Liver (tissue), 9 donors: ENCODE results near the gene RNF6. TPM values are rescaled to one million over a fixed set of nuclear protein-coding genes. Genes with fewer than 3 reads are reported as not detected.

Experiments used
- DNase-seq: peaks from one replicate; pipeline ENCODE4 v3.0.0-alpha.2; 2017; ENCODE audit warnings: low spot score
- H3K27ac ChIP-seq, 2 donors: one replicate each; pipeline ENCODE4 v1.7.0; 2013; ENCODE audit warnings: inconsistent platforms in 2 of 2, low read length in 2 of 2, control low read depth in 1 of 2, low read depth in 1 of 2, mild to moderate bottlenecking in 1 of 2
- H3K27me3 ChIP-seq, 4 donors: one replicate each; pipeline versions ENCODE4 v1.6.1 to v1.7.0; 2013; ENCODE audit warnings: low read length in 3 of 4, inconsistent platforms in 1 of 4, mild to moderate bottlenecking in 1 of 4, moderate library complexity in 1 of 4; ENCODE audit not compliant: control insufficient read depth in 4 of 4, insufficient read depth in 4 of 4
- H3K36me3 ChIP-seq, 4 donors: one replicate each; pipeline versions ENCODE4 v1.6.1 to v1.7.0; 2013; ENCODE audit warnings: low read length in 3 of 4, mild to moderate bottlenecking in 3 of 4, low read depth in 1 of 4, moderate library complexity in 1 of 4; ENCODE audit not compliant: control insufficient read depth in 4 of 4, insufficient read depth in 3 of 4
- H3K4me1 ChIP-seq, 4 donors: one replicate each; pipeline versions ENCODE4 v1.6.1 to v1.7.0; 2013; ENCODE audit warnings: low read length in 3 of 4, mild to moderate bottlenecking in 3 of 4, moderate library complexity in 1 of 4; ENCODE audit not compliant: control insufficient read depth in 4 of 4, insufficient read depth in 4 of 4
- H3K4me3 ChIP-seq, 3 donors: one replicate each; pipeline versions ENCODE4 v1.6.1 to v1.7.0; 2013; ENCODE audit warnings: low read length in 3 of 3, control low read depth in 1 of 3, low read depth in 1 of 3, mild to moderate bottlenecking in 1 of 3
- H3K9ac ChIP-seq, 2 donors: one replicate each; pipeline ENCODE4 v1.7.0; 2013; ENCODE audit warnings: low read length in 2 of 2, mild to moderate bottlenecking in 2 of 2, moderate library complexity in 2 of 2, control low read depth in 1 of 2, low read depth in 1 of 2
- H3K9me3 ChIP-seq, 4 donors: one replicate each; pipeline versions ENCODE4 v1.6.1 to v1.7.0; 2013; ENCODE audit warnings: low read length in 3 of 4; ENCODE audit not compliant: control insufficient read depth in 4 of 4
- CTCF ChIP-seq: fragments of 150-350 bp; IDR thresholded peaks from 2 replicates; pipeline ENCODE4 v1.5.1; 2017; ENCODE audit warnings: improper control_type of control experiment, low read depth, low read length; ENCODE audit not compliant: missing input control
- FOXA1 ChIP-seq: IDR thresholded peaks from 2 replicates; pipeline ENCODE4 v1.6.1; 2016; ENCODE audit warnings: antibody characterized with exemption
- FOXA2 ChIP-seq: IDR thresholded peaks from 2 replicates; pipeline ENCODE4 v1.6.1; 2016; ENCODE audit warnings: antibody characterized with exemption
- GABPA ChIP-seq, 2 donors: IDR thresholded peaks in 1 of 2; conservative IDR thresholded peaks in 1 of 2; 2 replicates each; pipeline ENCODE4 v1.6.1; 2016; ENCODE audit warnings: antibody characterized with exemption in 2 of 2, mild to moderate bottlenecking in 1 of 2, moderate library complexity in 1 of 2
- HNF4A ChIP-seq, 2 donors: conservative IDR thresholded peaks; 2 replicates each; pipeline ENCODE4 v1.6.1; 2016; ENCODE audit warnings: antibody characterized with exemption in 2 of 2, mild to moderate bottlenecking in 2 of 2
- JUND ChIP-seq, 2 donors: IDR thresholded peaks; 2 replicates each; pipeline ENCODE4 v1.6.1; 2016; ENCODE audit warnings: antibody characterized with exemption in 2 of 2
- NR2F2 ChIP-seq: IDR thresholded peaks from 2 replicates; pipeline ENCODE4 v1.6.1; 2016; ENCODE audit warnings: antibody characterized with exemption
- SP1 ChIP-seq: IDR thresholded peaks from 2 replicates; pipeline ENCODE4 v1.6.1; 2018; ENCODE audit warnings: antibody characterized with exemption, mild to moderate bottlenecking
- TAF1 ChIP-seq: conservative IDR thresholded peaks from 2 replicates; pipeline ENCODE4 v1.6.1; 2016; ENCODE audit warnings: antibody characterized with exemption, mild to moderate bottlenecking
- ZBTB33 ChIP-seq: IDR thresholded peaks from 2 replicates; pipeline ENCODE4 v1.6.1; 2016; ENCODE audit warnings: antibody characterized with exemption
- WGBS: extraction: QIAGEN DNeasy Blood & Tissue Kit; methylation state at CpG from one replicate; pipeline ENCODE4 v1.1.7; 2013; 5-methylcytosine and 5-hydroxymethylcytosine counted together
- polyA plus RNA-seq, 2 donors: library from polyadenylated mRNA; stranded (reverse) in 1 of 2; unstranded in 1 of 2; fragments of 200-250 nt in 1 of 2; fragments of >200 nt in 1 of 2; fragmentation: Nextera tagmentation in 1 of 2; extraction: Ambion mirVana in 1 of 2; gene quantifications; one replicate each; pipeline versions ENCODE4 v1.2.1 to v1.2.3, GENCODE V29; 2013 to 2015
- total RNA-seq, 2 donors: library from RNA; depleted of rRNA; stranded (reverse); fragments of >200 nt; gene quantifications; one replicate each; pipeline ENCODE4 v1.2.3, GENCODE V29; 2014
- TF ChIP-seq, protein P1 (sequence below): IDR thresholded peaks from 2 replicates; pipeline ENCODE4 v1.6.1; 2016; ENCODE audit warnings: antibody characterized with exemption
- TF ChIP-seq, protein P2 (sequence below): IDR thresholded peaks from 2 replicates; pipeline ENCODE4 v1.6.1; 2016; ENCODE audit warnings: antibody characterized with exemption
- donor health status: healthy.
- donor health status: healthy.
- donor health status: healthy.
- donor health status: healthy.
- donor health status: healthy.

The RNF6 gene
- total and polyA plus RNA-seq, 4 donors, result 8.1 to 21.9 (median 14.8) TPM

DNA sequence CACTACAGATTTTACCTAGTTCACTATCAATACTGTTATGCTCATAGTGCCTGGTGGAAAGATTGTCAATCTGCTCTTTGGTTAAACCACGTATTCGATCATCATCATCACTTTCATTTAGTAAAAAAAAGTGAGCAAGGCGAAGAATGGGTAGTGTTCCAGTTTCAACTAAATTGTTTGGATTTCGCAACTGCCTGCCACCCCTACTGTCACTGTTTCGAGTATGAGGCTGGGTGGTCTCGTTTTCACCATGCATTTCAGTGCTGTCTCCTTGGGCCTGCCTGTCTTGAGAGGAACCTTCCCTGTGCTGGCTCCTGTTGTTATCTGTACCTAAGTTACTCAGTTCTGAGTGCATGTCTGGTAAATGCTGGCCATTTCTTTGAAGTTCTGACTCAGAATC lies 8.1 kb downstream of the RNF6 start:
- 90% methylated on average over 6 of the region's 6 CpGs for WGBS
- no peaks in the 10 kb centered on the region for H3K4me1 ChIP-seq
- no peak overlapping the region for H3K27ac ChIP-seq
- H3K27me3 ChIP-seq, result no peaks in the 10 kb centered on the region
- no peak for TF ChIP-seq HNF4A (conservative IDR thresholded peaks at IDR 0.05)
- TF ChIP-seq, protein P1, sequence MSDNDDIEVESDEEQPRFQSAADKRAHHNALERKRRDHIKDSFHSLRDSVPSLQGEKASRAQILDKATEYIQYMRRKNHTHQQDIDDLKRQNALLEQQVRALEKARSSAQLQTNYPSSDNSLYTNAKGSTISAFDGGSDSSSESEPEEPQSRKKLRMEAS, result no peak
- no peak for TF ChIP-seq SP1
- TF ChIP-seq TAF1, result no peak
- no peak for TF ChIP-seq ZBTB33
- TF ChIP-seq JUND (IDR thresholded peaks at IDR 0.05), result no peak
- no peak for TF ChIP-seq FOXA1
- TF ChIP-seq NR2F2, result no peak
- TF ChIP-seq FOXA2, result no peak
- H3K9ac ChIP-seq, result no peak overlapping the region
- peaks cover 12 to 64% (median 50%) of the 10 kb centered on the region in 4 donors for H3K36me3 ChIP-seq
- no peaks in the 10 kb centered on the region for H3K9me3 ChIP-seq
- no peak for DNase-seq
- H3K4me3 ChIP-seq, result no peak overlapping the region

GRCh38 chr13:26213345-26213744 lies 8.8 kb downstream of the RNF6 start:
- H3K4me1 ChIP-seq, result no peaks in the 10 kb centered on the region
- H3K9me3 ChIP-seq, result no peaks in the 10 kb centered on the region
- 95% methylated on average over 1 of the region's 1 CpG for WGBS
- no peak overlapping the region for H3K9ac ChIP-seq
- peaks cover 12 to 63% (median 50%) of the 10 kb centered on the region in 4 donors for H3K36me3 ChIP-seq
- TF ChIP-seq, protein P2, sequence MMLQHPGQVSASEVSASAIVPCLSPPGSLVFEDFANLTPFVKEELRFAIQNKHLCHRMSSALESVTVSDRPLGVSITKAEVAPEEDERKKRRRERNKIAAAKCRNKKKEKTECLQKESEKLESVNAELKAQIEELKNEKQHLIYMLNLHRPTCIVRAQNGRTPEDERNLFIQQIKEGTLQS, result no peak
- TF ChIP-seq GABPA (IDR thresholded peaks at IDR 0.05 in 1 of 2, conservative IDR thresholded peaks at IDR 0.05 in 1 of 2) (no peak), ZBTB33 (no peak)
- no peak overlapping the region for H3K27ac ChIP-seq
- no peak overlapping the region for H3K4me3 ChIP-seq
- no peaks in the 10 kb centered on the region for H3K27me3 ChIP-seq
- no peak for DNase-seq

GRCh38 chr13:26208287-26208686 lies 13.8 kb downstream of the RNF6 start:
- TF ChIP-seq FOXA2 (no peak), NR2F2 (no peak), SP1 (no peak), JUND (IDR thresholded peaks at IDR 0.05) (no peak), ZBTB33 (no peak), CTCF (no peak)
- TF ChIP-seq, protein P2, result no peak
- no peaks in the 10 kb centered on the region for H3K9me3 ChIP-seq
- H3K4me3 ChIP-seq, result no peak overlapping the region
- WGBS, result 98% methylated on average over 1 of the region's 1 CpG
- H3K9ac ChIP-seq, result no peak overlapping the region
- peaks cover 3 to 33% (median 19%) of the 10 kb centered on the region in 4 donors for H3K36me3 ChIP-seq
- no peaks in the 10 kb centered on the region for H3K27me3 ChIP-seq
- no peak overlapping the region for H3K27ac ChIP-seq
- no peaks in the 10 kb centered on the region for H3K4me1 ChIP-seq
- no peak for DNase-seq
